Ovary (tissue), 9 donors: ENCODE measurements around the gene HCRTR1. TPM values are rescaled to one million over a fixed set of nuclear protein-coding genes. Genes with fewer than 3 reads are reported as not detected.

ENCODE experiments used
- DNase-seq, 5 donors: peaks; one replicate each; pipeline ENCODE4 v3.0.0-alpha.2; 2019 to 2020
- H3K27ac ChIP-seq, 2 donors: fragments of 200-600 bp; one replicate each; pipeline versions ENCODE4 v1.5.1 to v1.8.0; 2019 to 2022
- H3K27me3 ChIP-seq: fragments of 200-600 bp; one replicate; pipeline ENCODE4 v1.8.0; 2022
- H3K36me3 ChIP-seq: fragments of 200-600 bp; sonication (generic); one replicate; pipeline ENCODE4 v1.5.1; 2019
- H3K4me1 ChIP-seq: one replicate; pipeline ENCODE4 v1.8.1; 2013; ENCODE audit warnings: mild to moderate bottlenecking, moderate library complexity; ENCODE audit not compliant: insufficient read depth
- H3K4me3 ChIP-seq: fragments of 200-600 bp; sonication (generic); one replicate; pipeline ENCODE4 v1.5.1; 2017
- H3K9me3 ChIP-seq, 2 donors: fragments of 200-600 bp in 1 of 2; sonication (generic) in 1 of 2; one replicate each; pipeline versions ENCODE4 v1.5.1 to v1.8.1; 2013 to 2019; ENCODE audit warnings: mild to moderate bottlenecking in 1 of 2, moderate library complexity in 1 of 2
- CTCF ChIP-seq, 3 donors: fragments of 450-650 bp in 2 of 3; fragments of 200-600 bp in 1 of 3; IDR thresholded peaks; one replicate each; pipeline versions ENCODE4 v1.5.1 to v1.8.0; 2016 to 2022; ENCODE audit warnings: antibody characterized with exemption in 3 of 3, mild to moderate bottlenecking in 1 of 3
- EP300 ChIP-seq: sonication (generic); formaldehyde crosslinking; IDR thresholded peaks from one replicate; pipeline ENCODE4 v1.6.1; 2017; ENCODE audit warnings: antibody characterized with exemption
- POLR2A ChIP-seq: fragments of 450-650 bp; IDR thresholded peaks from one replicate; pipeline ENCODE4 v1.6.1; 2017; ENCODE audit warnings: antibody characterized with exemption, mild to moderate bottlenecking, moderate library complexity
- WGBS, 3 donors: extraction: QIAGEN DNeasy Blood & Tissue Kit in 1 of 3; methylation state at CpG; one replicate each; pipeline versions ENCODE4 v1.1.5 to v1.1.7; 2013 to 2017; 5-methylcytosine and 5-hydroxymethylcytosine counted together
- intact Hi-C, 4 donors: fragments of 100-400 bp; cut with DNase I; formaldehyde crosslinking; loops; one replicate each; pipeline versions ENCODE4 v1.11.0 to v1.15.1; 2022 to 2023
- polyA plus RNA-seq, 2 donors: library from polyadenylated mRNA; stranded (reverse); fragments of 200-250 nt in 1 of 2; fragments of 350-450 nt in 1 of 2; fragmentation: Illumina TruSeq in 1 of 2; extraction: RNeasy Lipid Tissue Mini Kit (QIAGEN cat#74804) in 1 of 2; gene quantifications; one replicate each; pipeline ENCODE4 v1.2.3, GENCODE V29; 2013 to 2014
- total RNA-seq, 7 donors: library from RNA; depleted of rRNA in 2 of 7; stranded (reverse); fragments of >200 nt in 2 of 7; fragmentation: NEBNext Ultra II Directional in 3 of 7; extraction: Animal tissue kit (Norgen Biotek cat#: 25700) in 3 of 7; gene quantifications; one replicate each; pipeline versions ENCODE4 v1.1.0 to v1.2.4, GENCODE V29; 2016 to 2023
- donor health status: DM: no; HTN: no; CAD: no; lungs with moderate emphysema.
- donor health status: DM: no; HTN: no; CAD: no.
- donor health status: Bipolar disorder and iron deficiency.
- donor health status: DM: yes; HTN: yes; CAD: no.
- donor health status: DM: no; HTN: no; CAD: no.
- donor health status: DM: yes; HTN: yes; CAD: no.

The HCRTR1 gene
- total and polyA plus RNA-seq, 9 donors = not detected

GRCh38 chr1:31671147-31671546, 53.7 kb downstream of the HCRTR1 start:
- DNase-seq = no peak
- H3K4me3 ChIP-seq = no peak overlapping the region
- 48 to 60% (median 54%) methylated on average over 11 of the region's 11 CpGs for WGBS, 3 donors
- intact Hi-C loops = loop anchor here in 1 of 4 donors (2.0 kb wide), 1 partner anchor 36 kb away; no protein-coding TSS in a partner anchor
- peaks cover 18% of the 10 kb centered on the region for H3K4me1 ChIP-seq
- TF ChIP-seq POLR2A (no peak), EP300 (no peak), CTCF (IDR thresholded peaks at IDR 0.05) (no peak)
- H3K27me3 ChIP-seq = no peaks in the 10 kb centered on the region
- no peaks in the 10 kb centered on the region for H3K36me3 ChIP-seq
- H3K27ac ChIP-seq = peak overlapping the region in 1 of 2 donors; percentile 43
- no peaks in the 10 kb centered on the region for H3K9me3 ChIP-seq

DNA sequence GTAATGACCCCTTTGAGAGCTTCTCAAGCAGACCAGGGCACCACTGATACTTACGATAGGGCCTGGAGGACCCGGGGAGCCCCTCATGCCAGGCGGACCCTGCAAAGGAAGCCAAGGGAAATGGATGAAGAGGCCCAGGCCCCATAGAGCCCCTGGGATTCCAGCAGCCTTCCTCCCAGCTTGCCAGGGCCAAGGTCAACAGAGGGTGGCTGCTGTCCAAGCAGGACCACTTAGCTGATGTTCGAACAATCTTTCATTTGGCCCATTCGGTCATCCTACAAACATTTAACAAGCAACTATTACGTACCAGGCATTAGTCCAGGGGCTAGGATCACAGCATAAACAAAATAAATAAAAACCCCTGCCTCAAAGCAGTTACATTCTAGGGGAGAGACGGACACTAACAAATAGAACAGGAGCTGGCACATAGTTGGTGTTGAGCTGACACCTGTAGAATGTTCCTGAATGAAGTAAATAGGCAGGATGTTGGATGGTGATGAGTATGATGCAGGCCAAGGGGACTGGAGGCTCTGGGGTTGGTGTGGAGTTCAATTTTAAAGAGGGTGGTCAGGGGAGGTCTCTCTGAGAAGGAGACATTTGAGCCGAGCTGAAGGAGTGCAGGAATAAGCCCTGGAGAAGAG, 54.2 kb downstream of the HCRTR1 start:
- TF ChIP-seq EP300 = no peak
- intact Hi-C loops = loop anchor here in 1 of 4 donors (2.0 kb wide), 1 partner anchor 35 kb away; no protein-coding TSS in a partner anchor
- Histone ChIP-seq H3K27me3 (no peaks in the 10 kb centered on the region), H3K27ac (peak overlapping the region in 1 of 2 donors; percentile 43), H3K36me3 (no peaks in the 10 kb centered on the region), H3K4me1 (peaks cover 18% of the 10 kb centered on the region), H3K4me3 (no peak overlapping the region), H3K9me3 (no peaks in the 10 kb centered on the region)
- peak in 4 of 5 donors; percentile 47 to 77 (median 70) for DNase-seq
- WGBS, 3 donors = 19 to 46% (median 35%) methylated on average over 8 of the region's 8 CpGs

GRCh38 chr1:31672986-31673385, 55.5 kb downstream of the HCRTR1 start:
- TF ChIP-seq POLR2A = no peak
- TF ChIP-seq EP300 = no peak
- no peak for TF ChIP-seq CTCF (IDR thresholded peaks at IDR 0.05)
- DNase-seq = no peak
- H3K4me3 ChIP-seq = no peak overlapping the region
- intact Hi-C loops = no loop called here
- H3K36me3 ChIP-seq = no peaks in the 10 kb centered on the region
- H3K9me3 ChIP-seq = no peaks in the 10 kb centered on the region
- no peak overlapping the region for H3K27ac ChIP-seq
- no peaks in the 10 kb centered on the region for H3K27me3 ChIP-seq
- WGBS, 3 donors = 59 to 67% (median 63%) methylated on average over 12 to 13 of the region's 13 CpGs
- H3K4me1 ChIP-seq = peaks cover 18% of the 10 kb centered on the region

DNA sequence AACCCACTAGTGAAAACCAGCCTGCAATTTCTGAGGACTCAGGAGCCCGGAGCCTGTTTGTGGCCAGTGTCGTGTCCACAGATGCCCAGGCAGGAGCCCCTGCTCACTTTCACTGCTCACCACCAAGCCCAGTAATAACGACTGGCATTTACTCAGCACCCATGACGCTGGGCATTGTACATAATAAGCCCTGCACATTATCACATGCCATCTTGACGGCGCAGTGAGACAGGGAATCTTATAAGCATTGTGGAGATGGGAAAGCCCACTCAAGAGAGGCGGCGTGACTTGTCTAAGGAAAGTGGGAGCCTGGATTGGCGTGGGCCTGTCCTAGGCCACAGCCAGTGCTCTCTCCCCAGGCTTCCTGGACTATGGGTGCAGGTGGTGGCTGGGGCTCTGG, 55.9 kb downstream of the HCRTR1 start:
- H3K4me3 ChIP-seq = no peak overlapping the region
- H3K27me3 ChIP-seq = no peaks in the 10 kb centered on the region
- 89 to 93% (median 90%) methylated on average over 9 of the region's 9 CpGs for WGBS, 3 donors
- H3K36me3 ChIP-seq = no peaks in the 10 kb centered on the region
- peaks cover 18% of the 10 kb centered on the region for H3K4me1 ChIP-seq
- H3K9me3 ChIP-seq = no peaks in the 10 kb centered on the region
- TF ChIP-seq POLR2A (no peak), CTCF (IDR thresholded peaks at IDR 0.05) (no peak), EP300 (no peak)
- H3K27ac ChIP-seq = no peak overlapping the region
- DNase-seq = no peak
- intact Hi-C loops = no loop called here

DNA sequence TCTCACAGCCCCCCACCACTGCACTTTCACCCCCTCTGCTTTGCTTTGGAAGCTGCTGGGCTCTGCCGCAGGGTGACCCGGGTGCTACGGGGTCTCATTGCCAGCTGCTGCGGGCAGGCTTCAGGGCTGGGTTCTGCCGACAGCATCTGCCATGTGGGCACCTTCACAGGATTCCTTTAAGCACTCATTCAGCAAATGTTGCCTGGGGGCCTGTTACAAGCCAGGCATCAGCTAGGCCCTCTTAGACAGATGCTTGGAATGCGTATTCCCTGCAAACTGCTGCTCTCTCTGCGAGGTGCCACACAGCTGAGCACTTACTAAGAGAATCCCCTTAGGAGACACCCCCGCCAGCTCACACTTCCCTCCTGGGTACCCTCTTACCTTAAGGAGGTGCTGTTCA, 57.1 kb downstream of the HCRTR1 start:
- Histone ChIP-seq H3K4me1 (peaks cover 15% of the 10 kb centered on the region), H3K27ac (no peak overlapping the region), H3K36me3 (no peaks in the 10 kb centered on the region), H3K9me3 (no peaks in the 10 kb centered on the region), H3K27me3 (no peaks in the 10 kb centered on the region), H3K4me3 (no peak overlapping the region)
- intact Hi-C loops = no loop called here
- TF ChIP-seq EP300 (no peak), POLR2A (no peak), CTCF (IDR thresholded peaks at IDR 0.05) (no peak)
- DNase-seq = no peak
- 77 to 85% (median 78%) methylated on average over 8 of the region's 8 CpGs for WGBS, 3 donors
